Natural killer cell (primary cell): ENCODE measurements around the gene TMEM169. TPM values are rescaled to one million over a fixed set of nuclear protein-coding genes. Genes with fewer than 3 reads are reported as not detected.
A peak's percentile ranks its signal among the peaks of the same experiment; 100 is the strongest.

Source experiments
- ATAC-seq, 3 donors: fragments of 150-1000 bp in 2 of 3; fragments of 200-7000 bp in 1 of 3; cut with Tn5 transposase; 1 replicate in 1 of 3; 2 replicates in 2 of 3; pipeline ENCODE4 v1.10.0; 2021; ENCODE audit warnings: mild to moderate bottlenecking in 2 of 3, moderate library complexity in 2 of 3
- DNase-seq, 2 donors: peaks; one replicate each; pipeline versions ENCODE4 v3.0.0 to v3.0.0-alpha.2; 2013 to 2021; ENCODE audit warnings: mixed read lengths in 1 of 2
- H3K27ac ChIP-seq: one replicate; pipeline ENCODE4 v1.5.1; 2013; ENCODE audit warnings: mild to moderate bottlenecking, low read length
- H3K27me3 ChIP-seq: one replicate; pipeline ENCODE4 v1.6.1; 2013; ENCODE audit warnings: low read length; ENCODE audit not compliant: control insufficient read depth, insufficient read depth
- H3K36me3 ChIP-seq: one replicate; pipeline ENCODE4 v1.6.1; 2013; ENCODE audit warnings: low read length; ENCODE audit not compliant: control insufficient read depth, insufficient read depth
- H3K4me1 ChIP-seq: one replicate; pipeline ENCODE4 v1.6.1; 2013; ENCODE audit warnings: low read length; ENCODE audit not compliant: control insufficient read depth, insufficient read depth
- H3K4me3 ChIP-seq: one replicate; pipeline ENCODE4 v1.5.1; 2013; ENCODE audit warnings: low read length
- H3K9me3 ChIP-seq: one replicate; pipeline ENCODE4 v1.6.1; 2013; ENCODE audit warnings: low read length; ENCODE audit not compliant: control insufficient read depth, insufficient read depth
- H3K27ac Mint-ChIP-seq, 2 donors: one replicate each; pipeline ENCODE4 v1.8.0; 2022; ENCODE audit warnings: mild to moderate bottlenecking in 2 of 2, mixed read lengths in 2 of 2, moderate library complexity in 1 of 2
- H3K27me3 Mint-ChIP-seq, 2 donors: one replicate each; pipeline ENCODE4 v1.8.0; 2022; ENCODE audit warnings: low read depth in 2 of 2, mixed read lengths in 2 of 2
- H3K36me3 Mint-ChIP-seq: one replicate; pipeline ENCODE4 v1.8.0; 2022; ENCODE audit warnings: mixed read lengths
- H3K4me1 Mint-ChIP-seq, 2 donors: one replicate each; pipeline ENCODE4 v1.8.0; 2022; ENCODE audit warnings: mixed read lengths in 2 of 2
- H3K4me3 Mint-ChIP-seq: one replicate; pipeline ENCODE4 v1.8.0; 2022; ENCODE audit warnings: mild to moderate bottlenecking, moderate library complexity, mixed read lengths
- H3K9me3 Mint-ChIP-seq, 2 donors: one replicate each; pipeline ENCODE4 v1.8.0; 2022; ENCODE audit warnings: mixed read lengths in 2 of 2
- CTCF ChIP-seq: fragments of 200-600 bp; IDR thresholded peaks from one replicate; pipeline ENCODE4 v1.8.0; 2022; ENCODE audit warnings: antibody characterized with exemption
- WGBS: methylation state at CpG from one replicate; pipeline ENCODE4 v1.1.7; 2013; ENCODE audit warnings: missing lambda C conversion rate; ENCODE audit not compliant: insufficient coverage; 5-methylcytosine and 5-hydroxymethylcytosine counted together
- intact Hi-C: fragments of 100-400 bp; cut with micrococcal nuclease; formaldehyde crosslinking; loops from one replicate; pipeline ENCODE4 v1.14.2; 2022
- total RNA-seq, 4 donors: library from RNA; stranded (reverse); fragments of 120-200 nt in 1 of 4; gene quantifications; one replicate each; pipeline versions ENCODE4 v1.2.3 to v1.2.4, GENCODE V29; 2013 to 2022

Gene TMEM169
- total RNA-seq, 3 donors from 2014 or later (not counting 1 experiment from before 2014, with no cell fraction given): 0.68 to 1.5 (median 0.98) TPM

GRCh38 chr2:216147172-216148131 is 65.7 kb downstream of the TMEM169 start:
- peaks cover 16% of the 10 kb centered on the region for H3K36me3 Mint-ChIP-seq
- intact Hi-C loops: no loop called here

GRCh38 chr2:216148983-216149382 is 67.3 kb downstream of the TMEM169 start:
- H3K27ac ChIP-seq: no peak overlapping the region
- H3K36me3 Mint-ChIP-seq: peaks cover 29% of the 10 kb centered on the region
- H3K4me3 ChIP-seq: no peak overlapping the region
- H3K4me1 ChIP-seq: no peaks in the 10 kb centered on the region
- H3K27ac Mint-ChIP-seq: peak overlapping the region; percentile 33 to 39
- no peak for DNase-seq
- no peaks in the 10 kb centered on the region for H3K9me3 Mint-ChIP-seq
- H3K27me3 ChIP-seq: no peaks in the 10 kb centered on the region
- H3K36me3 ChIP-seq: peaks cover 90% of the 10 kb centered on the region
- intact Hi-C loops: no loop called here
- no peak overlapping the region for H3K4me3 Mint-ChIP-seq
- 100% methylated on average over 1 of the region's 4 CpGs for WGBS
- no peak for TF ChIP-seq CTCF
- H3K27me3 Mint-ChIP-seq: no peaks in the 10 kb centered on the region
- H3K4me1 Mint-ChIP-seq: peaks cover 37 to 40% of the 10 kb centered on the region in 2 donors
- ATAC-seq: no peak
- H3K9me3 ChIP-seq: no peaks in the 10 kb centered on the region

More at GRCh38 chr2:216147172-216148131, 65.7 kb downstream of the TMEM169 start:
- DNase-seq (no peak), ATAC-seq (no peak)
- Histone ChIP-seq H3K4me3 (no peak overlapping the region), H3K4me1 (no peaks in the 10 kb centered on the region), H3K36me3 (peaks cover 87% of the 10 kb centered on the region), H3K27me3 (no peaks in the 10 kb centered on the region), H3K9me3 (no peaks in the 10 kb centered on the region), H3K27ac (no peak overlapping the region)
- Mint-ChIP-seq H3K4me1 (peaks cover 23 to 26% of the 10 kb centered on the region in 2 donors), H3K27ac (peak overlapping the region; percentile 64 to 75), H3K4me3 (no peak overlapping the region), H3K9me3 (no peaks in the 10 kb centered on the region), H3K27me3 (no peaks in the 10 kb centered on the region)
- no peak for TF ChIP-seq CTCF
- WGBS: 94% methylated on average over 5 of the region's 5 CpGs

GRCh38 chr2:216149741-216150140 is 68.0 kb downstream of the TMEM169 start:
- no peaks in the 10 kb centered on the region for H3K9me3 Mint-ChIP-seq
- no peak for TF ChIP-seq CTCF
- no peak for DNase-seq
- H3K27me3 ChIP-seq: no peaks in the 10 kb centered on the region
- no peak overlapping the region for H3K4me3 ChIP-seq
- peaks cover 31% of the 10 kb centered on the region for H3K36me3 Mint-ChIP-seq
- peak overlapping the region; percentile 15 to 33 for H3K27ac Mint-ChIP-seq
- no peaks in the 10 kb centered on the region for H3K4me1 ChIP-seq
- H3K27me3 Mint-ChIP-seq: no peaks in the 10 kb centered on the region
- H3K4me3 Mint-ChIP-seq: no peak overlapping the region
- intact Hi-C loops: no loop called here
- WGBS: 95% methylated on average over 5 of the region's 5 CpGs
- H3K4me1 Mint-ChIP-seq: peaks cover 38 to 46% of the 10 kb centered on the region in 2 donors
- ATAC-seq: no peak
- no peak overlapping the region for H3K27ac ChIP-seq
- H3K9me3 ChIP-seq: no peaks in the 10 kb centered on the region
- H3K36me3 ChIP-seq: peaks cover 87% of the 10 kb centered on the region
